IPS-18c (cell line): Measurements from ENCODE around the gene LMTK2.

Experiments
- H3K4me3 ChIP-seq: 2 replicates; pipeline ENCODE4 v1.7.0; 2013; ENCODE audit warnings: low read depth, mild to moderate bottlenecking, low read length, moderate library complexity; ENCODE audit not compliant: insufficient read depth
- H3K9me3 ChIP-seq: one replicate; pipeline ENCODE4 v1.6.1; 2013; ENCODE audit warnings: mild to moderate bottlenecking, low read length, moderate library complexity; ENCODE audit not compliant: control insufficient read depth, insufficient read depth

LMTK2 gene

GRCh38 chr7:98163704-98164494, 57.2 kb downstream of the LMTK2 start:
- no peaks in the 10 kb centered on the region for H3K9me3 ChIP-seq

GRCh38 chr7:98165827-98166667, 59.4 kb downstream of the LMTK2 start:
- Histone ChIP-seq H3K4me3 (no peak overlapping the region), H3K9me3 (no peaks in the 10 kb centered on the region)

More at GRCh38 chr7:98163704-98164494, 57.2 kb downstream of the LMTK2 start:
- H3K4me3 ChIP-seq = no peak overlapping the region

GRCh38 chr7:98166668-98166970, 60.0 kb downstream of the LMTK2 start:
- H3K4me3 ChIP-seq = no peak overlapping the region

GRCh38 chr7:98167653-98168052, 61.0 kb downstream of the LMTK2 start:
- no peaks in the 10 kb centered on the region for H3K9me3 ChIP-seq
- no peak overlapping the region for H3K4me3 ChIP-seq

More at GRCh38 chr7:98166668-98166970, 60.0 kb downstream of the LMTK2 start:
- H3K9me3 ChIP-seq = no peaks in the 10 kb centered on the region

- Histone ChIP-seq H3K4me3 (no peak overlapping the region), H3K9me3 (no peaks in the 10 kb centered on the region)
These were observed 61.7 kb downstream of the LMTK2 start for GRCh38 chr7:98168181-98168903.

GRCh38 chr7:98168904-98169621, 62.4 kb downstream of the LMTK2 start:
- Histone ChIP-seq H3K4me3 (no peak overlapping the region), H3K9me3 (no peaks in the 10 kb centered on the region)

GRCh38 chr7:98170966-98171365, 64.3 kb downstream of the LMTK2 start:
- Histone ChIP-seq H3K4me3 (no peak overlapping the region), H3K9me3 (no peaks in the 10 kb centered on the region)

- H3K4me3 ChIP-seq = no peak overlapping the region
- no peaks in the 10 kb centered on the region for H3K9me3 ChIP-seq
These were observed 64.8 kb downstream of the LMTK2 start for GRCh38 chr7:98171449-98171848.

- H3K9me3 ChIP-seq = no peaks in the 10 kb centered on the region
- no peak overlapping the region for H3K4me3 ChIP-seq
These were observed 67.9 kb downstream of the LMTK2 start for GRCh38 chr7:98174334-98175259.

- Histone ChIP-seq H3K4me3 (no peak overlapping the region), H3K9me3 (no peaks in the 10 kb centered on the region)
These were observed 68.7 kb downstream of the LMTK2 start for GRCh38 chr7:98175260-98175940.

GRCh38 chr7:98177553-98177952, 70.9 kb downstream of the LMTK2 start:
- H3K9me3 ChIP-seq = no peaks in the 10 kb centered on the region
- no peak overlapping the region for H3K4me3 ChIP-seq

GRCh38 chr7:98178321-98178720, 71.7 kb downstream of the LMTK2 start:
- Histone ChIP-seq H3K9me3 (no peaks in the 10 kb centered on the region), H3K4me3 (no peak overlapping the region)

- H3K4me3 ChIP-seq = no peak overlapping the region
- H3K9me3 ChIP-seq = no peaks in the 10 kb centered on the region
These were observed 72.3 kb downstream of the LMTK2 start for GRCh38 chr7:98178762-98179490.

- Histone ChIP-seq H3K4me3 (no peak overlapping the region), H3K9me3 (no peaks in the 10 kb centered on the region)
These were observed 74.1 kb downstream of the LMTK2 start for GRCh38 chr7:98180751-98181150.

- Histone ChIP-seq H3K9me3 (no peaks in the 10 kb centered on the region), H3K4me3 (no peak overlapping the region)
These were observed 78.4 kb downstream of the LMTK2 start for GRCh38 chr7:98185101-98185500.
